Activated T-cell treated with anti-CD3 and anti-CD28 coated beads for 48 hours (primary cell): Measurements from ENCODE around the gene SGPL1.
"Not testable (repeated sequence)": the region's sequence is repeated elsewhere in the genome, so short reads cannot be mapped to it uniquely, and the experiment has no call there.

Source experiments
- DNase-seq: peaks from one replicate; pipeline ENCODE4 v3.0.0-alpha.2; 2020; ENCODE audit warnings: low read depth

Gene SGPL1

DNA sequence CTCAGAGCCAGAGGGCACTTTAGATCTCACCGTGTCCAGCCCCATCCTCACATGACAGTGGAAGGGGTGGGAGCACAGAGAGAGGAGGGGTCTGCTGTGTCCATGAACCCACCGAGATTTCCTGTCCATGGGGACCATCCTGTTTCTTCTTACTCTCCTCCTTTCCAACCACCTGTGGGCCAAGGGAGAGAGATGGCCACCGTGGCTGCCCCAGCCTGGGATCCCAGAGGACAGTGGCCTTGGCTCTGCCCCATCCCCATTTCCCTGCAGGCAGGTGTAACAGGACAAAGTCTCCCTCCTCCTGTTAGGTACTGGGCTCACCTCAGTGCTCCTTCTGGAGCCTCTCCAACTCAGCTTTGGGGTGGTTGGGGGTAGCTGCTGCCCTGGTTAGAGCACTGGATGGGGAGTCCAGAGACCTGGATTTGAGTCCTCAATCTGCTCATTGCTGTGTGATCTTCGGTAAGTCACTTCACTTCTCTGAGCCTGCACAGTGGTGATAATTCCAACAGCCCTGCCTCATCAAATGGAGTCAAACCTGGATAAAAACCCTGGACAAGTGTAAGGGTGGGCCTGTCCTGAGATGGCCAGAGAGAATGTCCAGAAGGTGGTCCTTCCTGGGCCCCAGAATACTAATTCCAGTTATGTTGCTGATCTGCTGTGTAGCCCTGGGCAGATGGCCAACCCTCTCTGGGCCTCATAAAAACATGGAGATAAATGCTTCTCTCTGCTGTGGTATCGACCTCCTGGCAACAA, 90.5 kb downstream of the SGPL1 start:
- no peak for DNase-seq

DNA sequence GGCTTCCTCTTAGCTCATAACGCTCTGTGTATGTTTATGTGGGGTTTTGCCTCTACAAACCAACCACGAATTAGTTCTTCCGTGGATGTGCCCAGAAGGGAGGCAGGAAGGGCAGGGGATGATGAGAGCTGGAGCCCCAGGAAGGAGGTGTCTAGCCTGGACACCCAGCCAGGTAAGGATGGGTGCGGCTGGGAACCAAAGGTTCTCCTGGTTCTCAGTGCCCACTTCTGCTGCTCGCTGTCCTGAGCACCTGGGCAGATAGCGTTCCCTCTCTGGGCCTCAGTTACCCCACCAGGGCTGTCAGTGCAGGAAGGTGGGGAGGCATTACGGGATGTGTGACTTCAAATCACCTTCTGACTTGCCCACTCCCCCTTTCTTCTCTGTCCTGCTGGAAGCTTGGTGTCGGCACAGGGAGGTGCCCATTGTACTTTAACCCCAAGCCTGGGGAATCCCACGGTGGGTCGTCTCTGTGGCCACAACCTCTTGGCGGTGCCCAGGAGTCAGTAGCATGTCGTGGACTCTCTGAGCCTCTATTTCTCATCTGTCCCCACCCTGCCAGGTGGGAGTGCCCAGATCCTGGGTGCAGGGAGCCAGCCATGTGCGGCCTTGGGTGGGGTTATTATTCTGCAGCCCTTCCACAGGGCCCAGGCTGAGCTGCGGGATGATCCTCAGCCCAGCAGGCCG, 91.3 kb downstream of the SGPL1 start:
- no peak for DNase-seq

DNA sequence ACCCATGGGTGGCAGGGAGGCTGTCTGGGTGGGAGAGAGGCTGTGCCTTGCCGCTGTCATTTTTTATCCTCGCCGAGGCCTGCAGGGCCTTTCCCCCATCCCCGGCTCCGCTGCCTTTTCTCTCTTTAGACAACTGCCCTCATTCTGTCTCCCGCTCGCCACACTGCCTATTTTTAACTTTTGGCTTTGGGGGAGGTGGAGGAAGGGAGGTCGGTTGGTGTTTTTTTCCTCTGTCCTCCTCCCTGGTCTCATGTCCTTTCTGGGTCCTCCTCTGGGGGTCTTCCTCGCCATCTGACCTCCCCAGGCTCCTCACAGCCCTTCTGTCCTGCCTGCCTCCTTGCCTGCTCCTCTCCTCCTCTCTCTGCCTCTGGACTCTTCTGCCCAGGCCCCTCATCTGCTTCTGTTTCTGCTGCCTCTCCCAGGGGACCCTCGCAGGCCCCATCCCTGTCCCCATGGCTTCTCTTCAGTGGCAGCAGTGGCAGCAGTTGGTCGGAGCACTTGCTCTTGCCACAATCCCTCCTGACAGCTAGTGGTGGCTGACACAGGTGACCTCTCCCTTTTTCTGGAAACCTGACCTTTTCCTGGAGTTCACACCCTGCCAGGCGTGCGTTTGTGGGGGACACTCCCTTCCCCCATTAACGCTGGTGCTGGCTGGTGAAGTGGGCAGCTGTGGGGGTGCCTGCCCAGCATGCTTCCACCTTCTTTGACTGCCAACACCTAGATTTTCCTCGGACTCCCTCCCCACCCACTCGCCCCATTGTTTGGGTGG, 92.1 kb downstream of the SGPL1 start:
- DNase-seq, result no peak

DNA sequence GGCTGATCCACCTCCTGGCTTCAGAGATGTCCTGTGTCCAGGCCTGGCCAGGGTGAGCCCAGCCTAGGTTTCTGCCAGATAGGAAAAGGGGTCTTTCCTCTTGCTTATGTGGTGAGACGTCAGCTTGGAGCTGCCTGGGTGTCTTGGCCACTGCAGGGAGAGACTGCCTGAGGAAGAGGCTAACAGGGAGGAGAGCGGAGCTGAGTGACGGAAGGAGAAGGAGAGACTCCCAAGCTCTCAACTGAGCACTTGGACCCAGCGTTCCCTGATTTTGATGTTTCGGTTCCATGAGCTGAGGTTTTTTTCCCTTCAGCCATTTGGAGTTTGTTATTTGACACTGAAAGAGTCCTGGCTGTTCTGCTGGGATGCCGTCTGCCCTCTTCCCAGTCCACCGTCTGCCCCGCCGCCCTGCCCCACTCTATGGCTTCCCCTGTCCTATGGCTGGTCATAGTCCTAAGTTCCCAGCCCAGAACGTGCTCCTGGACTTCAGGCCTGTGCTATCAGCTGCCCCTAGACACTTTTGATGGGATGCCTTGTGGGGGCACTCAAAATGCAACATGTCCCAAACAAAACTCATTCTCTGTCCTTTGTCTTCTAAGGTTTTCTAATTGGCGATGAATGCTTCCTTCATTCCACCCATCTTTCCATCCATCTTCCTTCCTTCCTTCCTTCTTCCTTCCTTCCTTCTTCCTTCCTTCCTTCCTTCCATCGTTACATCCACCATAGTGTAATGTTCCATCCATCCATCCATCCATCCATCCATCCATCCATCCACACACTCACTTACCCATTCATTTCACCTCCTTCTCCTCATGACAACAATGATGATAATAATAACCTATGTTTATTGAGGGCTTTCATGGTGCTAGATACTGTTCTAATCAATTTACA, 92.9 kb downstream of the SGPL1 start:
- no peak for DNase-seq

DNA sequence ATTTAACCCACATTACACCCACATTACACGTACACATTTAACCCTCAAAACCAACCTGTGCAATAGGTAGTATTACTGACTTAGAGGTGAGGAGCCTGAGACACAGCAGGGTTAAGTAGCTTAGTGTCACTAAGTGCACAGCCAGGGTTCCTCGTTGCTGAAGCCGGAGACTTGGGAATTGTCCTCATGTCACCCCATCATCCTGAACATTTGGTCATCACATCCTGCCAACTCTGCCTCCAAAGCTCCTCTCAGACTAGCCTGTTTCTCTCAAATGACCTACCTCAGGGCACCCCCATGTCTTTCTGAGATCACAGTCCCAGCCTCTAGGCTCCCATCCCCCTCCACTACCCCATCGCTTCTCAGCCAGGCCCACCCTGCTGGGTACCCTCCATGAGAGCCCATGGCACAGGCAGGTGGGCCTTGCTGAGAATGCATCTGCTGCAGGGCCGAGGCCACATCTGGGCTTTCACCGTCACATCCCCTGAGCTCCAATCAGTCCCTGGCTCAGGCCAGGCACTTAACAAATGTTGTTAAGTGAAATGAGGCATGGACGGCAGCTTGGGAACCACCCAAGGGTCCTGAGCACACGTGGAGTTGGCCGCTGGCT, 93.7 kb downstream of the SGPL1 start:
- DNase-seq, result no peak

DNA sequence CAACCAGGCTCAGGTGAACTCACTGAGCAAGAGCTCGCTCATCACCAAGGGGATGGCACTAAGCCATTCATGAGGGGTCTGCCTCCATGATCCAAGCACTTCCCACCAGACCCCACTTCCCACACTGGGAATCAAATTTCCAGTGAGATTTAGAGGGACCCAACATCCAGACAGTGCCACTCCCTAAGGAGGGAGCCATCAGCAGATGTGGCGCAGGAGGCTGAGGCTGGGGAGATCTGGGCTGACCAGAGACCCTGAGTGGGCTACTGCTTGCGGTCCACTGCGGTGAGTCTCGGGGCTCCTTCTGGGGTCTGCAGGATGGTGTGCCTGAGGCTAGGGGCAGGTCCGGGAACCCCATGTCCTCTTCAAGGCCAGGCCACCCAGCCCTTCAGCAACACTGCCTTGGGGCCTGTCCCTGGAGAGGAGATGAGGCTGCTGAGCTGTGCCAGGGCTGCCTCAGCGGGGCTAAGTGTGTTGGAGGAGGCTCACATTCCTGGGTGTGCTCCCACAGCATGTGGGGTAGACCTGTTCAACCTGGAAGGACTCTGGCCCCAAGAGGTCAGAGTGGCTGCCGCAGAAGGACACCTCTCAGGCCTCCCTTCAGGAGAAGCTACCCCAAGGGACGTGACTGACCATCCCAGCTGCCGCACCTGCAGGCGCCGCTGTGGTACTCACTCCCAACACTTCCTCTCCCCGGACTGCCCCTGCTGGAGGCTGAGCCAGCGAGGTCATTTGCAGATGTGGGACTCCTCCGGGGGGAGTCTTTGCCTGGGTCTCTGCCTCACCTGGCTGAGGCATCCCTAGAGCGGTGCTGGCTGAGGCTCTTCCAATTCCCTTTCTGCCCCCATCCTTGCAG, 95.0 kb downstream of the SGPL1 start:
- DNase-seq, result no peak

DNA sequence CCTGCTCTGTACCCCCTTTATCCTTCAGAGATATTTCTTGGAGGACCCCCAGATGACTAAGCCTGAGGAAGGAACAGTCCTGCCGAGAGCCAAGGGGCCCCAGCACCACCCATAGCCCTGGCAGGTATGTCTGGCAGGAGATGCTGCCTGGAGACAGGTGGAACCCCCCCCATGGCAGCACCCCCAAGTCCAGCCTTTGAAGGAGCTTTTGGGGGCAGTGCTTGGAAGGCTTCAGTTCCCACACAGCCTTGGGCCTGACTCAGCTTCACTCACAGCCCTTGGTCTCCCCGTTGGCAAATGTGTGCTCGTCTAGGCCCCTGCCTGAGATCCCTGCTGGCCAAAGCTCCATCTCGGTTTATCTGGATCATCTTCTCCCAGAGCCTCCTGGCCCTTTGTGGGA, 95.6 kb downstream of the SGPL1 start:
- no peak for DNase-seq

DNA sequence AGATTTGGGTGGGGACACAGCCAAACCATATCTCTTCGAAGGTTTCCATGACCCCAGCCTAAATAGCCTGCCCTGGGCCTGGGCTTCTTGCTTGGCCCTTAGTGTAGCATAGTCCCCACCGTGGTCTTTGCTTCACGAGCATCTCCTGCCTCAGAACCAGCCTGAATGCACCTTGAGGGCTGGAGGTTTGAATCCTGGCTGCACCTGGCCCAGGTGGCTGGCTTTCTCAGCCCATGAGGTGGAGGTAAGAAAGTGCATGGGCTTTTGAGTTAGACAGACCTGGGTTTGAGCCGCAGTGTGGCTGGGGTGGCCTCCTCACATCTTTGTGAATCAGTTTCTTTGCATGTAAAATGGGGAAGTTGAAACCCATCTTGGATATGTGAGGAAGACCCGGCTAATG, 96.8 kb downstream of the SGPL1 start:
- DNase-seq, result no peak

DNA sequence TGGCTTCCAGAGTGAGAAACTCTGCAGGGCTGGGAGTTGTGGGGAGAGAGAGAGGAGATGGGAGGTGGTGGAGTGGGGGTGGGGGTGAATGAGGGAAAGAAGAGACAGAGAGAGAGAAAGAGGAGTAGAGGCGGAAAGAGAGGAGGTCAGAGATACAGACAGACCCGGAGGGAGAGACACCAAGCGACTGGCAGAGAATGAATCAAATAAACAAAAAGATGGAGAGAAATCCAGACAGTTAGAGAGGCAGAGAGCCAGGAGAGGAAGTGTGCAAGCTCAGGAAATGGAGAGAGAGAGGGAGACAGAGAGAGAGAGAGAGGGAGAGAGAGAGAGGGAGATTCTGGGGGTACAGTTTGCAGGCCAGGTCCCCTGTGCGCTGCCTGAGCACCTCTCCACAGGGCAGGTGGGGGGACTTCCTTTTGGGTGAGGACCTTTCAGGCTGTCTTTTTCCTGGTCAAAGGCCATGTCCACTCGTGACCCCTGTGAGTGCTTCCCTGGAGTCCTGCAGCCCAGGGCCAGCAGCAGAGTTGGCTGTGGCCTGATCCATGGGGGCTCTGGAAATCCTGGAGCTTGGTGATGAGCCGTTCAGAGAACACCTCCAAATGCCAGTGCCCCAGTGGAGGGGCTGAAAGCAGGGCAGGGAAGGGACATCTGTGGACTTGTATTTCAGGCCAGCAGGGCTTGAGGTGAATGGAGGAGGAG, 97.6 kb downstream of the SGPL1 start:
- DNase-seq, result no peak

DNA sequence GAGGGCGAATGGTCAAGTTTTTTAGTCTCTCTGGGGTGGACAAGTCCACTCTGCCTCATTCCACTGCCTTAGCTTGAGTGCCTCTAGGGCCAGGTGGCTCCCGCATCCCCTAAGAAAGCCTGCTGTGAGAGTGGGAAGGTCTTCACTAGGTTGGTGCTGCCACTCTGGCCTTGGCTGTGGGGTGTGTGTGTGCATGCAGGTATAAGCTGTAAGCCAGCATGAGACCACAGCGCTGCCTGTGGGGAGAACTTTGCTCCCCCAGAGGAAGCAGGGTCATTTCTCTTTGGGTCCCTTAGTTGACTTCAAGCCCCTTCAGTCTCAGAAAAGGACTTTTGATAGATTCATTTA, 98.1 kb downstream of the SGPL1 start:
- DNase-seq, result no peak

DNA sequence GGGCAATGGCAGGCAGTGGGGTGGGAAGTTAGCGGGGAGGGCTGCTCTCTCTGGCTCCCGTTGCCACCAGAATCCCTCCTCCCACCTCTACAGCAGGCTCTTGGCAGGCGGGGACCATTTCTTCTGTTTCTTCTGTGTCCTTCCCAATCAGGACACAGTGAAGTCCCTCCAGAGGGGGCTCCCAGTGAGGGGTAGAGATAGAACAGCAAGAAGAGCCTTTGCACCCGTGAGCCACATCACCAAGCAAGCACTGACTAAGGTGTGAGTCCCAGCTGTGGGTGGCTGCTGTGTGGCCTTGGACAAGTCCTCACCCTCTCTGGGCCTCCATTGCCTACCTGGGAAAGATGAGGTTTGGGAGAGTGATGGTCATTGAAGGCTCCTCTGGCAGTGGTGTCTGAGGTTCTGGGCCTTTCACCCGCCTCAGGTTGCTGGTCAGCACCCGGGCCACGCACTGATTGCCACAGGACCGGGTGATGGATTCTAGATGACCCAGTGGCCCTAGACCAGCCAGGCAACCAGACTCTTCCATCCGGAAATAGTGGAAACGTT, 98.6 kb downstream of the SGPL1 start:
- DNase-seq, result no peak

DNA sequence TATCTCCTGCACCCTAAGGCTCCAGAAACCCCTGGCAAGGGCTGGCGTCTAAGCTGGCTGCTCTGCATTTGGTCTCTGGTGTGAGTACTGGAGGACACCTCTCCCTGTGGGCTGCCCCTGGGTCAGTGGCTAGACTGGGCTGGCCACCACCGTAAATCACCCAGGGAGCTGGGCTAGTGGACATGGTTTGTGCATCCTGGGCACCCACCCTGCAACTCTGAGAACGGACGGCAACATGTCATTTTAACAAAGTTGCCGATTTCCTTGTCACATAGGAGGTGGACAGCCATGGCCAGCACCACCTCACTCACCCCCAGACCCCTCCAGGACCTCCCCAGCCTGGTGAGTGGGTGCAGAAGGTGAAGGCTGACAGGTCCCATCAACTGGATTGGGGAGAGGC, 99.5 kb downstream of the SGPL1 start:
- DNase-seq, result no peak

DNA sequence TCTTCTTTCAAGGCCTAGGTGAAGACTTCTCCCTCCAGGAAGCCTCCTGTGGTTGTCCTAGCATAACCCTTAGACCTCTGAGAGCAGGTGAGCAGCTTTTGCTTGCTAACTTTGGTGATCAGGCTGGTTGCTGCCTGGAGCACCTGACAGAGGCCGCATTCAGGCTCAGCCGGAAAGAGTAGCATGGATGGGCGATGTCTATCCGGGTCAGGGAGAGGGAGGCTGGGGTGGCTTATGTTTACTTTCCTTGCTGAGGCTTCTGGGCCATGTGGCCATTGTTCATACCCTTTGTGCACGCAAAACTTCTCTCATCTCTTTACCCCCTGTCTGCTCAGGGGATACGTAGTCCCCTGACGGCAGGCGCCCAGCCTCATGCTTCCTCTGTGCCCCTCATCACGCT, 100.1 kb downstream of the SGPL1 start:
- no peak for DNase-seq

DNA sequence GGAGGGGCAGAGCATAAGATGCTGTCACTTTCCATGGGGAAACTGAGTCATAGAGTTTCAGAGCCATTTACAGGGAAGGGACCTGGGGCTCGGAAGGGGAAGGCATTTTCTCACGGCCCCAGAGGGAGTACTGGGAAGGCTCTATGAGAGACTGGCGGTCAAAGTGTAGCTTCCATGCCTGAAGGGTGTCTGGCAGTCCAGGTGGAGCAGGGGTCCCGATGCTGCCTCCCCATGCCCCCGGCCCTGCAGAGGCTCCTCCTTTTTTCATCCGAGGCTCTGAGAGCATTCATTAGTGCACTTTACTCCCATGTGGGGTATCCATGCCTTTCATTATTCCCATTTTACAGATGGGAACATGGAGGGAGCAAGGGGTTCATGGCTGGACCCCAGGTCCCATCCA, 100.5 kb downstream of the SGPL1 start:
- no peak for DNase-seq

DNA sequence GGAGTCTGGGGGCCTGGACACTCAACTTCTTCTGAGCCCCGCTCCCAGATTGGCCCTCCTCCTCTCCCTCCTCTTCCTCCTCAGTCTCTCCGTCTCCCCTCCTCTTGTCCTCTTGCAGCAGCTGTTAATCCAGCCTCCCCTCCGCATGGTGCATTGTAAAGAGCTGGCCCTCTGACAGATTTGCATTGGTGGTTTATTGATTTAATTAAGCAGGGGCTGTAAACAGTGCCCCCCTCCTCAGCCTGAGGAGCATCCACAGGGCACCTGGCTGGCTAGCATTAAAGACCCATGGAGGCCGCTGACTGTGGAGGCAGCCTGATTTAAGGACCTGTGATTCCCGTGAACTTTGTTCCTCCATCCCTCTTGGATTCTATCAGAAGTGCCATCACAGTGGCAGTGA, 101.5 kb downstream of the SGPL1 start:
- DNase-seq, result no peak

DNA sequence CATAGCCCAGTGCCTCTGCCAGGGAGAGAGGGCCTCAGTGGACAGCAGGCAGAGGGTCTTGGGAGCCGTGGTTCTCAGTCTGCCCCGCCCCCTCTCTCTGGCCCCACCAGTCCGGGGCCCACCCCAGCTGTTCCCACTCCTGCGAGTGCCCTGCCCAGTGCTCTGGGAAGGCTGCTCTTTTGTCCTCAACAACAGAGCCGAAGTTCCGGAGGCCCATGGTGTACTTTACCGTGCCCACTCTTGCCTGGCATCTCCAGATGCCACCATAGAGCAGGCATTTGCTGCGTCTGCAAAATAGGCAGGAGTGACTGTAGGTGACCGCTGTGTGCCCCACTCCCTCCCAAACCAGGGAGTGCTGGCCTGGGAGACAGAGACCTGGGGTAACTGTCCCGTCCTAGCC, 101.9 kb downstream of the SGPL1 start:
- DNase-seq, result no peak

DNA sequence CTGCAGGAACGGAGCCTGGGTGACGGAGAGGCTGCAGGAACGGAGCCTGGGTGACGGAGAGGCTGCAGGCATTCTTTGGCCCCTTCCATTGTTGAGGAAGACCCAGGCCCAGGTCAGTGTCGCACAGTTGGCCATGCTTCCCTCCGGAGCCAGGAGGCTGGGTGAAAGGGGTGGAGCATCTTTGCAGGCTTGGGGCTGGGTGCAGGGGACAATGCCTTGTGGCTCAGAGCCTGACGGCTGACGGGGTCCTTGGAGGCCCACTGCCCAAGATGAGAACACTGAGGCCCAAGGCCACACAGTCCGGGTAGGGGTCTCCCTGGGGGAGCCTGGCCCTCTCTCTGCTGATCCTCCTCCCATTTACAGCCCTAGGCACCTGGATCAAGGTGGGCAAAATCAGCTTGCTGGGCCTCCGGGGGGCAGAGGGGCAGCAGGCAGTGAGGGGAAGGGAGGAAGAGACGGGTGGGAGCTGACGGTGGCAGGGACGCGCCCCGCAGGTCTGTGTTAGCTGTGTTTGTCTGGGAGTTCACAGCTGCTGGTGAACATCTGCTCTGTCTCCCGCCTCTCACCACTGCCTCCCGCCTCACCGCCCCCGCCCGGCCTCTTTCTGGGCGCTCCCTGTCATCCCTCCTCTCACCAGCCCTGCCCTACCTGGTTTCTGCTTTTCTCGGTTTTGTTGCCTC, 103.2 kb downstream of the SGPL1 start:
- DNase-seq, result no peak

DNA sequence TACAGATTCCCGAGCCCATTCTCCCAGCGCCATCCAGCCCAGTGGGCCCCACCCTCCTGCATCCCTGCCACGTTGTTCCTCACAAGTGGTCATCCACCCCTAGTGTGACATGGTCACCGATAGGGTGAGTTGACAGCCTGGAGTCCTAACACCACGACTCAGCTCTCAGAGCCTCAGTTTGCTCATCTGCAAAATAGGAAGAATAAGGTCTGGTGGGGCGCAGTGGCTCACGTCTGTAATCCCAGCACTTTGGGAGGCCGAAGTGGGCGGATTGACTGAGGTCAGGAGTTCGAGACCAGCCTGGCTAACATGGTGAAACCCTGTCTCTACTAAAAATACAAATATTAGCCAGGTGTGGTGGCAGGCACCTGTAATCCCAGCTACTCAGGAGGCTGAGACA, 104.2 kb downstream of the SGPL1 start:
- not testable (repeated sequence) for DNase-seq

DNA sequence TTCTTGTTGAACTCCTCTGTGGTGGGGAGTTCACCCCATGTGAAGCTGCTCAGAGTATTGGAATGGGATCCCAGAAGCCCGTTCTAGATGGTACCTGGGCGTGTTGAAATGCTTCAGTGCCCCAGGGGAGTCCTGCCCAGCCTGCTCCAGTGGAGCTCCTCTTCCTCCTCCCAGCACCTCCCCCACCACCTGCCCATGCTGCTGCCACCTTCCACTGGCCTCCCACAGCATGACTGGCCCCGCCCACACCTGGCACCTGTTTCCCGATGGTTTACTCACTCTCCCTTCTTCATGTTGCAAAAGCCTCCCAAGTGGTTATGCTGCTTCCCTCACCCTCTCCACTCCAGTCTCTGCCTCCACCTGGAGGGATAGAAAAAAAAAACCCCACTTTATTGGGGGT, 104.8 kb downstream of the SGPL1 start:
- DNase-seq, result no peak
